WTC11 (cell line): ENCODE results near the gene ACSM3. TPM values are rescaled to one million over a fixed set of nuclear protein-coding genes. Genes with fewer than 3 reads are reported as not detected.

ENCODE experiments used
- ATAC-seq: fragments of 200-7000 bp; cut with Tn5 transposase; 2 replicates; pipeline ENCODE4 v1.10.0; 2021; ENCODE audit warnings: mild to moderate bottlenecking, moderate library complexity
- CTCF ChIA-PET: fragments of 300-600 bp; sonication (Branson Sonifier 250); formaldehyde crosslinking; loops from one replicate; lab custom pipeline; 2021; ENCODE audit warnings: antibody characterized with exemption; lab: Charles Lee
- POLR2A ChIA-PET: fragments of 350-600 bp; sonication (Branson Sonifier 250); formaldehyde crosslinking; loops from one replicate; lab custom pipeline; 2021; ENCODE audit warnings: antibody characterized with exemption; lab: Charles Lee
- DNase-seq: peaks from one replicate; pipeline ENCODE4 v3.0.0; 2021; ENCODE audit warnings: low spot score
- H3K27ac Mint-ChIP-seq: 2 replicates; pipeline ENCODE4 v1.8.0; 2021; ENCODE audit warnings: mixed read lengths
- H3K27me3 Mint-ChIP-seq: 2 replicates; pipeline ENCODE4 v1.8.0; 2021; ENCODE audit warnings: low read depth, mild to moderate bottlenecking, moderate library complexity, mixed read lengths
- H3K36me3 Mint-ChIP-seq: 2 replicates; pipeline ENCODE4 v1.8.0; 2021; ENCODE audit warnings: mixed read lengths
- H3K4me1 Mint-ChIP-seq: 2 replicates; pipeline ENCODE4 v1.8.0; 2022; ENCODE audit warnings: mixed read lengths
- H3K4me3 Mint-ChIP-seq: 2 replicates; pipeline ENCODE4 v1.8.0; 2021; ENCODE audit warnings: mild to moderate bottlenecking, moderate library complexity, mixed read lengths
- H3K9me3 Mint-ChIP-seq: 2 replicates; pipeline ENCODE4 v1.8.0; 2021; ENCODE audit warnings: mixed read lengths
- ELF4 ChIP-seq: sonication (generic); formaldehyde crosslinking; IDR thresholded peaks from 2 replicates; pipeline ENCODE4 v1.8.1; 2022; ENCODE audit warnings: low read depth, mild to moderate bottlenecking, moderate library complexity, missing genetic modification reagents
- ESRRA ChIP-seq: sonication (generic); formaldehyde crosslinking; IDR thresholded peaks from 2 replicates; pipeline ENCODE4 v1.8.1; 2022; ENCODE audit warnings: mild to moderate bottlenecking, missing genetic modification reagents, borderline replicate concordance
- IRF2 ChIP-seq: sonication (generic); formaldehyde crosslinking; IDR thresholded peaks from 2 replicates; pipeline ENCODE4 v1.8.0; 2022; ENCODE audit warnings: low read depth, missing genetic modification reagents, borderline replicate concordance
- MYBL2 ChIP-seq: sonication (generic); formaldehyde crosslinking; IDR thresholded peaks from 2 replicates; pipeline ENCODE4 v1.8.1; 2023; ENCODE audit warnings: mild to moderate bottlenecking, moderate library complexity, missing genetic modification reagents
- ZBTB21 ChIP-seq: sonication (generic); formaldehyde crosslinking; IDR thresholded peaks from 2 replicates; pipeline ENCODE4 v1.8.1; 2023; ENCODE audit warnings: mild to moderate bottlenecking, missing genetic modification reagents, borderline replicate concordance
- ZNF317 ChIP-seq: sonication (generic); formaldehyde crosslinking; IDR thresholded peaks from 2 replicates; pipeline ENCODE4 v1.8.1; 2023; ENCODE audit warnings: low read depth, mild to moderate bottlenecking, moderate library complexity, missing genetic modification reagents, borderline replicate concordance
- total RNA-seq: library from RNA; stranded (reverse); gene quantifications from 3 replicates; pipeline ENCODE4 v1.2.3, GENCODE V29; 2021
- TF ChIP-seq, protein P1 (sequence below): sonication (generic); formaldehyde crosslinking; IDR thresholded peaks from 2 replicates; pipeline ENCODE4 v1.8.0; 2023; ENCODE audit warnings: missing genetic modification reagents
- TF ChIP-seq, protein P2 (sequence below): fragments of 250-450 bp; sonication (Bioruptor Pico); IDR thresholded peaks from 2 replicates; pipeline ENCODE4 v1.9.0; 2021; ENCODE audit warnings: mild to moderate bottlenecking
- TF ChIP-seq, protein P3 (sequence below): sonication (generic); formaldehyde crosslinking; IDR thresholded peaks from 2 replicates; pipeline ENCODE4 v1.8.1; 2022; ENCODE audit warnings: low read depth, mild to moderate bottlenecking, moderate library complexity, missing genetic modification reagents, borderline replicate concordance
- TF ChIP-seq, protein P4 (sequence below): sonication (generic); formaldehyde crosslinking; IDR thresholded peaks from 2 replicates; pipeline ENCODE4 v1.8.0; 2023; ENCODE audit warnings: mild to moderate bottlenecking, missing genetic modification reagents
- TF ChIP-seq, protein P5 (sequence below): fragments of 250-450 bp; sonication (Bioruptor Pico); conservative IDR thresholded peaks from 2 replicates; pipeline ENCODE4 v1.9.0; 2021; ENCODE audit warnings: mild to moderate bottlenecking
- TF ChIP-seq, protein P6 (sequence below): fragments of 200-600 bp; IDR thresholded peaks from 2 replicates; pipeline ENCODE4 v1.8.0; 2022; ENCODE audit warnings: antibody characterized with exemption
- TF ChIP-seq, protein P7 (sequence below): sonication (generic); formaldehyde crosslinking; IDR thresholded peaks from 2 replicates; pipeline ENCODE4 v1.8.0; 2022; ENCODE audit warnings: mild to moderate bottlenecking, missing genetic modification reagents
- TF ChIP-seq, protein P8 (sequence below): fragments of 250-450 bp; sonication (Bioruptor Pico); IDR thresholded peaks from 2 replicates; pipeline ENCODE4 v1.8.0; 2021; ENCODE audit warnings: mild to moderate bottlenecking

Gene ACSM3
- total RNA-seq, 1 experiment from 2014 or later = 5.0 TPM

DNA sequence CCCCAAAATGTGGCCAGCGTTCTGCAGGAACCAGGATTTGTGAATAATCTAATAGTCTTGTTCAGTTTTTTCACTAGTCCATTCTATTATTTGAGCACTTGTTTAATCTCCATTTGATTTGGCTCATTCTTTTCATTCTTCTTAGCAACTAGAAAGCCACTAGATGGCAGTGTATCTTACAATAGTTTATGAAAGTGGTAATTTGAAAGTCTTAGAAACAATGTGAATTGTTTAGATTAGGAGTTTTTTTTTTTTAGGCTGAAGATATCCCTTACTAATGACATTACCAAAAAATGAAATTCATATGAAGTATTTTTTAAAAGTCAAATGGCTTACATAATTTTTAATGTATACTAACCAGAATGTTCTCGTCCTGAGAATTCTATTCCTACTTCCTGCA, 35.8 kb downstream of the ACSM3 start (continued):
- TF ChIP-seq, protein P1, sequence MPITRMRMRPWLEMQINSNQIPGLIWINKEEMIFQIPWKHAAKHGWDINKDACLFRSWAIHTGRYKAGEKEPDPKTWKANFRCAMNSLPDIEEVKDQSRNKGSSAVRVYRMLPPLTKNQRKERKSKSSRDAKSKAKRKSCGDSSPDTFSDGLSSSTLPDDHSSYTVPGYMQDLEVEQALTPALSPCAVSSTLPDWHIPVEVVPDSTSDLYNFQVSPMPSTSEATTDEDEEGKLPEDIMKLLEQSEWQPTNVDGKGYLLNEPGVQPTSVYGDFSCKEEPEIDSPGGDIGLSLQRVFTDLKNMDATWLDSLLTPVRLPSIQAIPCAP (CRISPR knock-in tag) = no peak
- TF ChIP-seq, protein P2, sequence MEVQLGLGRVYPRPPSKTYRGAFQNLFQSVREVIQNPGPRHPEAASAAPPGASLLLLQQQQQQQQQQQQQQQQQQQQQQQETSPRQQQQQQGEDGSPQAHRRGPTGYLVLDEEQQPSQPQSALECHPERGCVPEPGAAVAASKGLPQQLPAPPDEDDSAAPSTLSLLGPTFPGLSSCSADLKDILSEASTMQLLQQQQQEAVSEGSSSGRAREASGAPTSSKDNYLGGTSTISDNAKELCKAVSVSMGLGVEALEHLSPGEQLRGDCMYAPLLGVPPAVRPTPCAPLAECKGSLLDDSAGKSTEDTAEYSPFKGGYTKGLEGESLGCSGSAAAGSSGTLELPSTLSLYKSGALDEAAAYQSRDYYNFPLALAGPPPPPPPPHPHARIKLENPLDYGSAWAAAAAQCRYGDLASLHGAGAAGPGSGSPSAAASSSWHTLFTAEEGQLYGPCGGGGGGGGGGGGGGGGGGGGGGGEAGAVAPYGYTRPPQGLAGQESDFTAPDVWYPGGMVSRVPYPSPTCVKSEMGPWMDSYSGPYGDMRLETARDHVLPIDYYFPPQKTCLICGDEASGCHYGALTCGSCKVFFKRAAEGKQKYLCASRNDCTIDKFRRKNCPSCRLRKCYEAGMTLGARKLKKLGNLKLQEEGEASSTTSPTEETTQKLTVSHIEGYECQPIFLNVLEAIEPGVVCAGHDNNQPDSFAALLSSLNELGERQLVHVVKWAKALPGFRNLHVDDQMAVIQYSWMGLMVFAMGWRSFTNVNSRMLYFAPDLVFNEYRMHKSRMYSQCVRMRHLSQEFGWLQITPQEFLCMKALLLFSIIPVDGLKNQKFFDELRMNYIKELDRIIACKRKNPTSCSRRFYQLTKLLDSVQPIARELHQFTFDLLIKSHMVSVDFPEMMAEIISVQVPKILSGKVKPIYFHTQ (CRISPR knock-in tag) = no peak
- TF ChIP-seq, protein P3, sequence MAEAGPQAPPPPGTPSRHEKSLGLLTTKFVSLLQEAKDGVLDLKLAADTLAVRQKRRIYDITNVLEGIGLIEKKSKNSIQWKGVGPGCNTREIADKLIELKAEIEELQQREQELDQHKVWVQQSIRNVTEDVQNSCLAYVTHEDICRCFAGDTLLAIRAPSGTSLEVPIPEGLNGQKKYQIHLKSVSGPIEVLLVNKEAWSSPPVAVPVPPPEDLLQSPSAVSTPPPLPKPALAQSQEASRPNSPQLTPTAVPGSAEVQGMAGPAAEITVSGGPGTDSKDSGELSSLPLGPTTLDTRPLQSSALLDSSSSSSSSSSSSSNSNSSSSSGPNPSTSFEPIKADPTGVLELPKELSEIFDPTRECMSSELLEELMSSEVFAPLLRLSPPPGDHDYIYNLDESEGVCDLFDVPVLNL (CRISPR knock-in tag) = no peak
- TF ChIP-seq, protein P4, sequence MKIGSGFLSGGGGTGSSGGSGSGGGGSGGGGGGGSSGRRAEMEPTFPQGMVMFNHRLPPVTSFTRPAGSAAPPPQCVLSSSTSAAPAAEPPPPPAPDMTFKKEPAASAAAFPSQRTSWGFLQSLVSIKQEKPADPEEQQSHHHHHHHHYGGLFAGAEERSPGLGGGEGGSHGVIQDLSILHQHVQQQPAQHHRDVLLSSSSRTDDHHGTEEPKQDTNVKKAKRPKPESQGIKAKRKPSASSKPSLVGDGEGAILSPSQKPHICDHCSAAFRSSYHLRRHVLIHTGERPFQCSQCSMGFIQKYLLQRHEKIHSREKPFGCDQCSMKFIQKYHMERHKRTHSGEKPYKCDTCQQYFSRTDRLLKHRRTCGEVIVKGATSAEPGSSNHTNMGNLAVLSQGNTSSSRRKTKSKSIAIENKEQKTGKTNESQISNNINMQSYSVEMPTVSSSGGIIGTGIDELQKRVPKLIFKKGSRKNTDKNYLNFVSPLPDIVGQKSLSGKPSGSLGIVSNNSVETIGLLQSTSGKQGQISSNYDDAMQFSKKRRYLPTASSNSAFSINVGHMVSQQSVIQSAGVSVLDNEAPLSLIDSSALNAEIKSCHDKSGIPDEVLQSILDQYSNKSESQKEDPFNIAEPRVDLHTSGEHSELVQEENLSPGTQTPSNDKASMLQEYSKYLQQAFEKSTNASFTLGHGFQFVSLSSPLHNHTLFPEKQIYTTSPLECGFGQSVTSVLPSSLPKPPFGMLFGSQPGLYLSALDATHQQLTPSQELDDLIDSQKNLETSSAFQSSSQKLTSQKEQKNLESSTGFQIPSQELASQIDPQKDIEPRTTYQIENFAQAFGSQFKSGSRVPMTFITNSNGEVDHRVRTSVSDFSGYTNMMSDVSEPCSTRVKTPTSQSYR (CRISPR knock-in tag) = no peak
- TF ChIP-seq IRF2 (no peak), ZNF317 (CRISPR knock-in tag) (no peak)
- TF ChIP-seq, protein P5, sequence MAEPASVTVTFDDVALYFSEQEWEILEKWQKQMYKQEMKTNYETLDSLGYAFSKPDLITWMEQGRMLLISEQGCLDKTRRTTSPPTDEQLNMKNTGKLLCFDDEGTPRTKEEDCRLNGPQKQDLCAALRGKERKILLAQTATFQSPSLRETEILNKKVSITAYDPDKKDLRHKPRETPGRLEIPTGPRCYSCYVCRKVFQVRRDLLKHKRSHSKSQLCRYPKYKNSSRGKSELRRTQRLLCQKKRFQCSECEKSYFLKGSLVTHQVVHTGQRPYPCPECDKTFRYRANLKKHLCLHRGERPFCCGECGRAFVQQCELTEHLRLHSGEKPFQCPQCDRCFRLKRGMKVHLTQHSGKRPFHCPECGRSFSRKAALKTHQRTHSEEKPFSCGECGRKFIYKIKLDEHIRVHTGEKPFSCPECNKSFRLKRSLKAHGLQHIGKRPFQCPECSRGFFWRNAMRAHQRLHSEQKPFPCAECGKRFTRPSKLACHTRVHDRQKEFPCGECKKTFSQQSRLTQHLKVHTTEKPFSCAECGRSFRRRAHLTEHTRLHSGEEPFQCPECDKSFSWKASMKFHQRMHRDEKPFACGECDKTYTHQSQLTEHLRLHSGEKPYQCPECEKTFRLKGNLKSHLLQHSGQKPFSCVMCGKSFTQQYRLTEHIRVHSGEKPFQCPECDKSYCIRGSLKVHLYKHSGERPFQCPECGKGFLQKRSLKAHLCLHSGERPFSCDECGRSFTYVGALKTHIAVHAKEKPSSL = no peak
- TF ChIP-seq, all 79 proteins: peak for 0

DNA sequence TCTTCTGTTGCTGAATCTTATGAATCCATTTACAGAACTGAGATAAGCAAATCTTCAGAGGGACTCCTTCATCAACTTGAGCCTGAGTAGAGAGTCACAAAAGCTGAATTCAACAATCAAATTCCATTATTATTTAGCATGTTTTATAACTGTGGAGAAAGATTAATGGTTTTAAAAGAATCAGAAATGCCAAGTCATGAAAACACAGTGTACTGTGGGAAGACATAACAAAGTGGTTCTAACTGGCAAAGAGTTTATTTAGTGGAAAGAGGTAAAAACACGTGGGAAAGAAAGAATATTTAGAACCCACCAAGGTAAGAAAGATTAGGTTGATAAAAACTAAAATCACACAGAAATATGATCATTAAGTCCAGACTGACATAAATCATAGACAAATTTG, 37.5 kb downstream of the ACSM3 start:
- TF ChIP-seq ESRRA (no peak), MYBL2 (CRISPR knock-in tag) (no peak), ELF4 (no peak), ZBTB21 (CRISPR knock-in tag) (no peak)
- TF ChIP-seq, protein P6, sequence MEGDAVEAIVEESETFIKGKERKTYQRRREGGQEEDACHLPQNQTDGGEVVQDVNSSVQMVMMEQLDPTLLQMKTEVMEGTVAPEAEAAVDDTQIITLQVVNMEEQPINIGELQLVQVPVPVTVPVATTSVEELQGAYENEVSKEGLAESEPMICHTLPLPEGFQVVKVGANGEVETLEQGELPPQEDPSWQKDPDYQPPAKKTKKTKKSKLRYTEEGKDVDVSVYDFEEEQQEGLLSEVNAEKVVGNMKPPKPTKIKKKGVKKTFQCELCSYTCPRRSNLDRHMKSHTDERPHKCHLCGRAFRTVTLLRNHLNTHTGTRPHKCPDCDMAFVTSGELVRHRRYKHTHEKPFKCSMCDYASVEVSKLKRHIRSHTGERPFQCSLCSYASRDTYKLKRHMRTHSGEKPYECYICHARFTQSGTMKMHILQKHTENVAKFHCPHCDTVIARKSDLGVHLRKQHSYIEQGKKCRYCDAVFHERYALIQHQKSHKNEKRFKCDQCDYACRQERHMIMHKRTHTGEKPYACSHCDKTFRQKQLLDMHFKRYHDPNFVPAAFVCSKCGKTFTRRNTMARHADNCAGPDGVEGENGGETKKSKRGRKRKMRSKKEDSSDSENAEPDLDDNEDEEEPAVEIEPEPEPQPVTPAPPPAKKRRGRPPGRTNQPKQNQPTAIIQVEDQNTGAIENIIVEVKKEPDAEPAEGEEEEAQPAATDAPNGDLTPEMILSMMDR = no peak
- TF ChIP-seq, protein P7, sequence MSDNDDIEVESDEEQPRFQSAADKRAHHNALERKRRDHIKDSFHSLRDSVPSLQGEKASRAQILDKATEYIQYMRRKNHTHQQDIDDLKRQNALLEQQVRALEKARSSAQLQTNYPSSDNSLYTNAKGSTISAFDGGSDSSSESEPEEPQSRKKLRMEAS (CRISPR knock-in tag) = no peak
- TF ChIP-seq, protein P8, sequence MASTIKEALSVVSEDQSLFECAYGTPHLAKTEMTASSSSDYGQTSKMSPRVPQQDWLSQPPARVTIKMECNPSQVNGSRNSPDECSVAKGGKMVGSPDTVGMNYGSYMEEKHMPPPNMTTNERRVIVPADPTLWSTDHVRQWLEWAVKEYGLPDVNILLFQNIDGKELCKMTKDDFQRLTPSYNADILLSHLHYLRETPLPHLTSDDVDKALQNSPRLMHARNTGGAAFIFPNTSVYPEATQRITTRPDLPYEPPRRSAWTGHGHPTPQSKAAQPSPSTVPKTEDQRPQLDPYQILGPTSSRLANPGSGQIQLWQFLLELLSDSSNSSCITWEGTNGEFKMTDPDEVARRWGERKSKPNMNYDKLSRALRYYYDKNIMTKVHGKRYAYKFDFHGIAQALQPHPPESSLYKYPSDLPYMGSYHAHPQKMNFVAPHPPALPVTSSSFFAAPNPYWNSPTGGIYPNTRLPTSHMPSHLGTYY (CRISPR knock-in tag) = no peak
- DNase-seq (no peak), ATAC-seq (no peak)
- H3K27me3 Mint-ChIP-seq = no peaks in the 10 kb centered on the region
- ChIA-PET CTCF (no interaction called here), POLR2A (no interaction called here)
- peaks cover 4% of the 10 kb centered on the region for H3K4me1 Mint-ChIP-seq
- no peak overlapping the region for H3K27ac Mint-ChIP-seq
- H3K4me3 Mint-ChIP-seq = no peak overlapping the region
- no peaks in the 10 kb centered on the region for H3K9me3 Mint-ChIP-seq
- peaks cover 4% of the 10 kb centered on the region; the same call in 1 of the 2 replicates for H3K36me3 Mint-ChIP-seq
